ENCODE measurements around the gene CD34. TPM values are rescaled to one million over a fixed set of nuclear protein-coding genes. Genes with fewer than 3 reads are reported as not detected.

Gene CD34
- total RNA-seq, 1 donor from 2014 or later, result 1.2 TPM

DNA sequence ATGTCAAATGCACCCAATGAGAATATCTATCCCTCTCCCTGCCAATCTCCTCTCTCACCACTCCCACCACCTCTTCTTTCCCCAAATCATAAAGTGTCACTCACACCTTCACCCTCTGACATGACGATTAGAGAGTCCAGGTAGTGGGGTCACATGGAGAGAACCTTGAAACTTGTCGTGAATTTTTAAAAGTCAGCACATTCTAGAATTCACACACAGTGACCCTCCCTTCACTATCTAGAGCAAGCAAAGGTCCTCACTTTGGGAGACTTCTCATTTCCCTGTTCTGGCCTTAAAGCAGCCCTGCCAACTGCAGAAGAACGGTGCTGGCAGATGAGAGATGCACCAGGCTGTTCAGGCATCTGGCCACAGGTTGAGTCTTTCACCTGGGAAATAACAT lies 61.9 kb downstream of the CD34 start:
- TF ChIP-seq, protein P1, sequence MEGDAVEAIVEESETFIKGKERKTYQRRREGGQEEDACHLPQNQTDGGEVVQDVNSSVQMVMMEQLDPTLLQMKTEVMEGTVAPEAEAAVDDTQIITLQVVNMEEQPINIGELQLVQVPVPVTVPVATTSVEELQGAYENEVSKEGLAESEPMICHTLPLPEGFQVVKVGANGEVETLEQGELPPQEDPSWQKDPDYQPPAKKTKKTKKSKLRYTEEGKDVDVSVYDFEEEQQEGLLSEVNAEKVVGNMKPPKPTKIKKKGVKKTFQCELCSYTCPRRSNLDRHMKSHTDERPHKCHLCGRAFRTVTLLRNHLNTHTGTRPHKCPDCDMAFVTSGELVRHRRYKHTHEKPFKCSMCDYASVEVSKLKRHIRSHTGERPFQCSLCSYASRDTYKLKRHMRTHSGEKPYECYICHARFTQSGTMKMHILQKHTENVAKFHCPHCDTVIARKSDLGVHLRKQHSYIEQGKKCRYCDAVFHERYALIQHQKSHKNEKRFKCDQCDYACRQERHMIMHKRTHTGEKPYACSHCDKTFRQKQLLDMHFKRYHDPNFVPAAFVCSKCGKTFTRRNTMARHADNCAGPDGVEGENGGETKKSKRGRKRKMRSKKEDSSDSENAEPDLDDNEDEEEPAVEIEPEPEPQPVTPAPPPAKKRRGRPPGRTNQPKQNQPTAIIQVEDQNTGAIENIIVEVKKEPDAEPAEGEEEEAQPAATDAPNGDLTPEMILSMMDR (IDR thresholded peaks at IDR 0.05; ENCODE audit: unreplicated experiment), result no peak
- no peak for DNase-seq (ENCODE audit: low spot score in 2 of 2, unreplicated experiment in 2 of 2)
- H3K9me3 Mint-ChIP-seq, result no peaks in the 10 kb centered on the region
- H3K27me3 Mint-ChIP-seq (ENCODE audit: low read depth), result no peaks in the 10 kb centered on the region
- no peaks in the 10 kb centered on the region for H3K4me1 Mint-ChIP-seq
- H3K4me3 Mint-ChIP-seq, result no peak overlapping the region
- no peak overlapping the region for H3K27ac Mint-ChIP-seq
- H3K36me3 Mint-ChIP-seq, result no peaks in the 10 kb centered on the region

DNA sequence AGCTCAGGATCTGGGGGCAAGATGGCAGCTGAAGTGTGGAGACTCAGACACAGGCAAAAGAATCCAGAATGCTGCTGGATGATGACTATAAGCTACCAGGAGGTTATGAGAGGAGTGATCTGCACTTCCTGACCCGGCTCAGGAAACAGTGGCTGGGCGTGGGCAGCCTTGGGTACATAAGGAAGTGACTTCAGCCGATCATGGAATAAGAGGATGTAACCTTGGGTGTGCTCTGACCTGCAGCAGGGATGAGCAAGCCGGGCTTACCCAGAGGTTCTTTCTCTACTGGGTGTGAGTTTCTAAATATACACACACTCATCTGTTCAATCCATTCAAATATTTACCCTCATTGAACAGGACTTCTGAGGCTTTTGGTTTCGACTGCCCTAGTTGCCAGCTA lies 62.7 kb downstream of the CD34 start:
- TF ChIP-seq, protein P1 (IDR thresholded peaks at IDR 0.05; ENCODE audit: unreplicated experiment), result no peak
- DNase-seq (ENCODE audit: low spot score in 2 of 2, unreplicated experiment in 2 of 2), result no peak
- Mint-ChIP-seq H3K4me1 (no peaks in the 10 kb centered on the region), H3K27me3 (ENCODE audit: low read depth) (no peaks in the 10 kb centered on the region), H3K4me3 (no peak overlapping the region), H3K27ac (no peak overlapping the region), H3K9me3 (no peaks in the 10 kb centered on the region), H3K36me3 (no peaks in the 10 kb centered on the region)

DNA sequence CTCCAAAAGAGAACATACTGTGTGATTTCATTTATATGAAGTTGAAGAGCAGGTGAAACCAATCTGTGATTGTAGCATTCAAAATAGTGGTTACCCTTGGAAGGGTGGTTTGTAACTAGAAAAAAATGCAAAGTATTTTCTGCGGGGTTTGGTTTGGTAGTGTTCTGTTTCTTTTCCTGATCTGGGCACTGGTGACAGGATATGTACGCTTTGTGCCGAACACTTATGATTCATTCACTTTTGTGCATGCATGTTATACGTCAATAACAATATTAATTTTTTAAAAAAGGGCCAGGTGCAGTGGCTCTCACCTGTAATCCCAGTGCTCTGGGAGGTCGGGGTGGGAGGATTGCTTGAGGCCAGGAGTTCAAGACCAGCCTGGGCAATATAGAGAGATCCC lies 63.8 kb downstream of the CD34 start:
- TF ChIP-seq, protein P1 (IDR thresholded peaks at IDR 0.05; ENCODE audit: unreplicated experiment), result no peak
- DNase-seq (ENCODE audit: low spot score in 2 of 2, unreplicated experiment in 2 of 2), result no peak
- Mint-ChIP-seq H3K36me3 (no peaks in the 10 kb centered on the region), H3K4me3 (no peak overlapping the region), H3K27me3 (ENCODE audit: low read depth) (no peaks in the 10 kb centered on the region), H3K9me3 (no peaks in the 10 kb centered on the region), H3K4me1 (no peaks in the 10 kb centered on the region), H3K27ac (no peak overlapping the region)

- H3K27me3 Mint-ChIP-seq (ENCODE audit: low read depth), result no peaks in the 10 kb centered on the region
- H3K4me1 Mint-ChIP-seq, result no peaks in the 10 kb centered on the region
- H3K4me3 Mint-ChIP-seq, result no peak overlapping the region
- H3K36me3 Mint-ChIP-seq, result no peaks in the 10 kb centered on the region
- H3K27ac Mint-ChIP-seq, result no peak overlapping the region
- H3K9me3 Mint-ChIP-seq, result no peaks in the 10 kb centered on the region
- TF ChIP-seq, protein P1 (IDR thresholded peaks at IDR 0.05; ENCODE audit: unreplicated experiment), result no peak
- DNase-seq (ENCODE audit: low spot score in 2 of 2, unreplicated experiment in 2 of 2), result no peak
Observed at GRCh38 chr1:207845109-207845508, 65.8 kb downstream of the CD34 start.

DNA sequence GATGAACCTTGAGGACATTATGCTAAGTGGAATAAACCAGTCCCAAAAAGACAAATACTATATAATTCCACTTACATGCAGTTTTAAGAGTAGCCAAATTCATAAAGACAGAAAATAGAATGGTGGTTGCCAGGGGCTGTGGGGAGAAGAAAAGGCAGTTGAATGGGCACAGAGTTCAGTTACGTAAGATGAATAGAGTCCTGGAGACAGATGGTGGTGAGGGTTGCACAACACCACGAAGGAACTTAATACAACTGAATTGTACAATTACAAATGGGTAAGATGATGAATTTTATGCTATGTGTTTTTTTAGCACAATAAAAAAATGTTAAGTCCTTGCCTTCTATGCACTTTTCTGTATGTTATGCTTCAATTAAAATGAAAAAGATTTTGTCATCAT lies 66.6 kb downstream of the CD34 start:
- DNase-seq (ENCODE audit: low spot score in 2 of 2, unreplicated experiment in 2 of 2), result no peak
- Mint-ChIP-seq H3K27me3 (ENCODE audit: low read depth) (no peaks in the 10 kb centered on the region), H3K9me3 (no peaks in the 10 kb centered on the region), H3K4me1 (no peaks in the 10 kb centered on the region), H3K27ac (no peak overlapping the region), H3K36me3 (no peaks in the 10 kb centered on the region), H3K4me3 (no peak overlapping the region)
- TF ChIP-seq, protein P1 (IDR thresholded peaks at IDR 0.05; ENCODE audit: unreplicated experiment), result no peak

DNA sequence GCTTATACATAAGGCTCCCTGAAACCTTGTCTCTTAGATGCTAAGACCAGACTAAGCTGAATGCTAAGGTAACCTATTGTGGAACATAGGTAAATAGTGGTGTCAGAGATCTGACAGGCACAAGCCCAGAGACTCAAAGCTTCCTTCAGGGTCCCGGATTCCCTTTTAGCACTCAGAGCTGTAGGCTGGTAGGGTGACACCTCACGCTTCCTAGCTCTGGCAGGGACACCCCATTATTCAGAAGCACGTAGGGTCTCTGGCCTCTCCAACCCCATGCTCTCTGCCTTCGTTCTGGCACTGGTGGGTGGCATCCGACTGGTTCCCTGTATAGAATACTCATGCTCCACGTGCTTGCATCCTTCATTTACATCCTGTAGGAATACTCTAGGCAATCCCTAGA lies 68.4 kb downstream of the CD34 start:
- Mint-ChIP-seq H3K9me3 (no peaks in the 10 kb centered on the region), H3K36me3 (no peaks in the 10 kb centered on the region), H3K27me3 (ENCODE audit: low read depth) (no peaks in the 10 kb centered on the region), H3K4me1 (no peaks in the 10 kb centered on the region), H3K27ac (no peak overlapping the region), H3K4me3 (no peak overlapping the region)
- DNase-seq (ENCODE audit: low spot score in 2 of 2, unreplicated experiment in 2 of 2), result no peak
- TF ChIP-seq, protein P1 (IDR thresholded peaks at IDR 0.05; ENCODE audit: unreplicated experiment), result no peak

Measured in mesothelial cell of epicardium (in vitro differentiated cells).